Mammary epithelial cell (primary cell): ENCODE results near the gene GALE.

Source experiments
- EZH2 ChIP-seq: IDR thresholded peaks from 2 replicates; pipeline ENCODE4 v1.6.1; 2012; ENCODE audit warnings: low read length, inconsistent platforms, borderline replicate concordance
- TF ChIP-seq, protein P1 (sequence below), 2 donors: IDR thresholded peaks in 1 of 2; conservative IDR thresholded peaks in 1 of 2; 2 replicates each; pipeline ENCODE4 v1.5.1; 2011 to 2012; ENCODE audit warnings: inconsistent platforms in 2 of 2, low read length in 2 of 2, mild to moderate bottlenecking in 2 of 2, control low read depth in 1 of 2, low read depth in 1 of 2; ENCODE audit not compliant: insufficient read depth in 1 of 2; ENCODE audit errors: extremely low read depth in 1 of 2

DNA sequence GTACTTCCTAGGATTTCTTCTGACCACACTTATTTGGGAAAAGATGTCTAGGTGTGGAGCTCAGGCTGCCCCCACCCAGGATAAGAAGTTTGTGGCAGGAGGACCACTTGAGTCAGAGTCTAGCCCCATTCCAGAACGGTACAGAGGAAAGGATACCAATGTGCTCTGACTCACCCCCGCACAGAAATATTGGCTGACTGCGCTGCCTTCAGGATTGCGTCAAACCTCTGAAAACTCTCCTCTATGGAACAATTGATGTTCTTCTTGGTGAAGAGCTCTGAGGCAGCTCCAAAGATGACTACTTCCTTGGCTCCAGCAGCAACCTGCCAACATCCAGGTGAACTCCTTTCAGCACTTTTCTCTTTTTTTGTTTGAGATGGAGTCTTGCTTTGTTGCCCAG lies 13.5 kb upstream of the GALE start:
- TF ChIP-seq, protein P1, sequence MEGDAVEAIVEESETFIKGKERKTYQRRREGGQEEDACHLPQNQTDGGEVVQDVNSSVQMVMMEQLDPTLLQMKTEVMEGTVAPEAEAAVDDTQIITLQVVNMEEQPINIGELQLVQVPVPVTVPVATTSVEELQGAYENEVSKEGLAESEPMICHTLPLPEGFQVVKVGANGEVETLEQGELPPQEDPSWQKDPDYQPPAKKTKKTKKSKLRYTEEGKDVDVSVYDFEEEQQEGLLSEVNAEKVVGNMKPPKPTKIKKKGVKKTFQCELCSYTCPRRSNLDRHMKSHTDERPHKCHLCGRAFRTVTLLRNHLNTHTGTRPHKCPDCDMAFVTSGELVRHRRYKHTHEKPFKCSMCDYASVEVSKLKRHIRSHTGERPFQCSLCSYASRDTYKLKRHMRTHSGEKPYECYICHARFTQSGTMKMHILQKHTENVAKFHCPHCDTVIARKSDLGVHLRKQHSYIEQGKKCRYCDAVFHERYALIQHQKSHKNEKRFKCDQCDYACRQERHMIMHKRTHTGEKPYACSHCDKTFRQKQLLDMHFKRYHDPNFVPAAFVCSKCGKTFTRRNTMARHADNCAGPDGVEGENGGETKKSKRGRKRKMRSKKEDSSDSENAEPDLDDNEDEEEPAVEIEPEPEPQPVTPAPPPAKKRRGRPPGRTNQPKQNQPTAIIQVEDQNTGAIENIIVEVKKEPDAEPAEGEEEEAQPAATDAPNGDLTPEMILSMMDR (conservative IDR thresholded peaks at IDR 0.05 in 1 of 2, IDR thresholded peaks at IDR 0.05 in 1 of 2; ENCODE audit: extremely low read depth in 1 of 2, insufficient read depth in 1 of 2, low read depth in 1 of 2, low read length in 2 of 2), result no peak
- no peak for TF ChIP-seq EZH2
